ENCODE results near the gene ABTB1. TPM values are rescaled to one million over a fixed set of nuclear protein-coding genes. Genes with fewer than 3 reads are reported as not detected.

ABTB1 gene
- total RNA-seq, 1 experiment from 2014 or later: 6.9 TPM

DNA sequence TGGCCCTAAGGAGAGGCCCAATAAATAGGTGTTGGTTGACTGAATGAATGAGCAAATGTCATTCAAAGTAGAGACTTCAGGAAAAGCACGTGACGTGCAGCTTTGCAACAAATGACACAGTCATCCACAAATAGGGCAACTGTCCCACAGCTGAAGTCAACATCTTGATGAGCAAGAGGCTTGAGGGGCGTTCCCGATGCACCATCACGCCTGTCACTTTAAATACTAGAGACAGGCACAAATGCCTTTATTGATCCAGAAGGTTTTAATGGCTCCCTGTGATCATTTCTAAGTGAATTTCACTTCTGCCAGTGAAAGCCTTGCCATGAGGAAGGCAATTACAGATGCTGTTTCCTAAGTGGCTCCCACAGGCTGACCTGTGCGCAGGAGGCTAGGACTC is 43.6 kb downstream of the ABTB1 start:
- BruUV-seq (replicated peaks): no TSS peak
- no peaks in the 10 kb centered on the region for H3K4me1 ChIP-seq (ENCODE audit: control insufficient read depth, insufficient read depth, low read length)
- no peaks in the 10 kb centered on the region for H3K9me3 ChIP-seq (ENCODE audit: control insufficient read depth, insufficient read depth, low read depth, low read length)
- H3K4me3 ChIP-seq (ENCODE audit: low read depth in 2 of 2, low read length in 2 of 2): no peak overlapping the region
- H3K27me3 ChIP-seq (ENCODE audit: control insufficient read depth, insufficient read depth, low read length): peaks cover 7% of the 10 kb centered on the region; the same call in 1 of the 2 replicates
- ChIA-PET CTCF (no interaction called here), POLR2A (no interaction called here)
- H3K36me3 ChIP-seq (ENCODE audit: control insufficient read depth, insufficient read depth, low read length): no peaks in the 10 kb centered on the region
- no peak overlapping the region for H3K27ac ChIP-seq (ENCODE audit: low read length)
- intact Hi-C loops (cut with micrococcal nuclease; ENCODE audit: unreplicated experiment): no loop called here
- no peak for ATAC-seq
- TF ChIP-seq POLR2AphosphoS5 (IDR thresholded peaks at IDR 0.05; ENCODE audit: low read depth, low read length) (no peak), CTCF (IDR thresholded peaks at IDR 0.05) (no peak), TCF7L2 (IDR thresholded peaks at IDR 0.05; ENCODE audit: low read depth, low read length) (no peak), SIN3A (IDR thresholded peaks at IDR 0.05; ENCODE audit: borderline replicate concordance, insufficient read depth, low read depth, low read length) (no peak)
- TF ChIP-seq, protein P1, sequence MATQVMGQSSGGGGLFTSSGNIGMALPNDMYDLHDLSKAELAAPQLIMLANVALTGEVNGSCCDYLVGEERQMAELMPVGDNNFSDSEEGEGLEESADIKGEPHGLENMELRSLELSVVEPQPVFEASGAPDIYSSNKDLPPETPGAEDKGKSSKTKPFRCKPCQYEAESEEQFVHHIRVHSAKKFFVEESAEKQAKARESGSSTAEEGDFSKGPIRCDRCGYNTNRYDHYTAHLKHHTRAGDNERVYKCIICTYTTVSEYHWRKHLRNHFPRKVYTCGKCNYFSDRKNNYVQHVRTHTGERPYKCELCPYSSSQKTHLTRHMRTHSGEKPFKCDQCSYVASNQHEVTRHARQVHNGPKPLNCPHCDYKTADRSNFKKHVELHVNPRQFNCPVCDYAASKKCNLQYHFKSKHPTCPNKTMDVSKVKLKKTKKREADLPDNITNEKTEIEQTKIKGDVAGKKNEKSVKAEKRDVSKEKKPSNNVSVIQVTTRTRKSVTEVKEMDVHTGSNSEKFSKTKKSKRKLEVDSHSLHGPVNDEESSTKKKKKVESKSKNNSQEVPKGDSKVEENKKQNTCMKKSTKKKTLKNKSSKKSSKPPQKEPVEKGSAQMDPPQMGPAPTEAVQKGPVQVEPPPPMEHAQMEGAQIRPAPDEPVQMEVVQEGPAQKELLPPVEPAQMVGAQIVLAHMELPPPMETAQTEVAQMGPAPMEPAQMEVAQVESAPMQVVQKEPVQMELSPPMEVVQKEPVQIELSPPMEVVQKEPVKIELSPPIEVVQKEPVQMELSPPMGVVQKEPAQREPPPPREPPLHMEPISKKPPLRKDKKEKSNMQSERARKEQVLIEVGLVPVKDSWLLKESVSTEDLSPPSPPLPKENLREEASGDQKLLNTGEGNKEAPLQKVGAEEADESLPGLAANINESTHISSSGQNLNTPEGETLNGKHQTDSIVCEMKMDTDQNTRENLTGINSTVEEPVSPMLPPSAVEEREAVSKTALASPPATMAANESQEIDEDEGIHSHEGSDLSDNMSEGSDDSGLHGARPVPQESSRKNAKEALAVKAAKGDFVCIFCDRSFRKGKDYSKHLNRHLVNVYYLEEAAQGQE (IDR thresholded peaks at IDR 0.05; ENCODE audit: insufficient read depth in 1 of 2, low read depth in 2 of 2, low read length in 1 of 2): no peak
- DNase-seq (ENCODE audit: low read depth, low spot score): no peak
- in situ Hi-C loops (cut with HindIII; ENCODE audit: low pct_unique_long_range_greater_than_20kb, low sequenced_read_pairs): no loop called here

DNA sequence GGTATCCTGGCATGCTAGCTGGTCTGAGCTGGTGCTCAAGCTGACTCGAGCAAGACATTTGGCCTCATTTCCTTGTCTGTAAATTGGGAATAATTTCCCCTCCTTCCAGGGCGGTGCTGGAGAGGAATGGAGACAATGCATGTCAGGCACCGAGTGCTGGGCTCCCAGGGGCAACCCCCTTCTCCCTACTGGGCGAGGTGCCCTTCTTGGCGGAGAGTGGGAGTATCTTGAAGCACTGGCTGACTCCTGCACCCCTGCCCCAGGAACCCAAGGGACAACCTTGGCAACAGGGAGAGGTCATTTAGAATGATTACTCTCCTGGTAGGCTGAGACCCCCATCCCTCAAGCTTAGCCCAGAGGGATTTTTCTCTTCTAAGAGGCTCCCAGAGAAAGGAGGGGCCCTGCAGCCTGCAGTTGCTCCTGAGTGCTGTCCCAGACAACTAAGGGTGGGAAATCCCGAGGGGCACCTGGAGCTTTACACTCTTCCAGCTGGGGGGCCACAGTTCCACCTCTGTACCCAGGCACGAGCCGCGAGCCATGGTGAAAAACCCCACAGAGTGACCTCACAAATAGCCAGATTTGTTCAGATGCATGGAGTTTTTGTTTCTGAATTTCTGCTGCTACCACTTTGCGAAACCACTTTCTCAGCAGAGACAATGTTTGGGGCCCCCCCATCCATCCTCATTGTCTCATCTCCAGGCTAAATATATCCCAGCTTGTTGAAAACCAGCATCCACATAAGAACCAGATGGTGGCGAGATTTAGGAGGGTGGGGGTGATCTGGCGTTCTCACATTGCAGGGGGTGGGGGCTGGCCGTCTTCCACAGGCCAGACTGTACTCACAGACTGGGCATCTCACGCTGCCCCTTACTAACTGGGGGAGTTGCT is 44.8 kb downstream of the ABTB1 start:
- intact Hi-C loops (cut with micrococcal nuclease; ENCODE audit: unreplicated experiment) (no loop called here), in situ Hi-C loops (cut with HindIII; ENCODE audit: low pct_unique_long_range_greater_than_20kb, low sequenced_read_pairs) (no loop called here)
- CTCF ChIA-PET: no interaction called here
- Histone ChIP-seq H3K4me1 (ENCODE audit: control insufficient read depth, insufficient read depth, low read length) (no peaks in the 10 kb centered on the region), H3K36me3 (ENCODE audit: control insufficient read depth, insufficient read depth, low read length) (no peaks in the 10 kb centered on the region), H3K4me3 (ENCODE audit: low read depth in 2 of 2, low read length in 2 of 2) (no peak overlapping the region), H3K9me3 (ENCODE audit: control insufficient read depth, insufficient read depth, low read depth, low read length) (no peaks in the 10 kb centered on the region), H3K27ac (ENCODE audit: low read length) (no peak overlapping the region), H3K27me3 (ENCODE audit: control insufficient read depth, insufficient read depth, low read length) (peaks cover 7% of the 10 kb centered on the region; the same call in 1 of the 2 replicates)
- no peak for ATAC-seq
- POLR2A ChIA-PET: no interaction called here
- BruUV-seq (replicated peaks): no TSS peak
- no peak for DNase-seq (ENCODE audit: low read depth, low spot score)
- TF ChIP-seq, protein P1 (IDR thresholded peaks at IDR 0.05; ENCODE audit: insufficient read depth in 1 of 2, low read depth in 2 of 2, low read length in 1 of 2): no peak
- TF ChIP-seq TCF7L2 (IDR thresholded peaks at IDR 0.05; ENCODE audit: low read depth, low read length) (no peak), SIN3A (IDR thresholded peaks at IDR 0.05; ENCODE audit: borderline replicate concordance, insufficient read depth, low read depth, low read length) (no peak), CTCF (IDR thresholded peaks at IDR 0.05) (no peak), POLR2AphosphoS5 (IDR thresholded peaks at IDR 0.05; ENCODE audit: low read depth, low read length) (no peak)

Data from Panc1 (cell line).